RWPE2 (cell line): Measurements from ENCODE around the gene PEX6.

Source experiments
- ATAC-seq: fragments of 200-7000 bp; cut with Tn5 transposase; 3 replicates; pipeline ENCODE4 v1.9.1; 2021; ENCODE audit warnings: low read depth
- DNase-seq: peaks from one replicate; pipeline ENCODE4 v3.0.0-alpha.2; 2020; ENCODE audit warnings: low spot score
- H3K27ac ChIP-seq: fragments of 450-650 bp; 2 replicates; pipeline ENCODE4 v1.5.1; 2017; ENCODE audit warnings: mild to moderate bottlenecking; ENCODE audit not compliant: poor library complexity, severe bottlenecking
- H3K27me3 ChIP-seq: fragments of 250-450 bp; sonication (Bioruptor Pico); 2 replicates; pipeline ENCODE4 v1.5.1; 2021; ENCODE audit warnings: mild to moderate bottlenecking, moderate library complexity; ENCODE audit not compliant: insufficient read depth, poor library complexity, severe bottlenecking
- H3K36me3 ChIP-seq: fragments of 250-450 bp; sonication (Bioruptor Pico); 2 replicates; pipeline ENCODE4 v1.5.1; 2020; ENCODE audit warnings: low read depth, mild to moderate bottlenecking, moderate library complexity
- H3K4me1 ChIP-seq: fragments of 250-450 bp; sonication (Bioruptor Pico); 2 replicates; pipeline ENCODE4 v1.5.1; 2021; ENCODE audit warnings: mild to moderate bottlenecking, moderate library complexity; ENCODE audit not compliant: insufficient read depth, poor library complexity, severe bottlenecking
- H3K4me3 ChIP-seq: fragments of 250-450 bp; sonication (Bioruptor Pico); 2 replicates; pipeline ENCODE4 v1.5.1; 2021; ENCODE audit warnings: mild to moderate bottlenecking, moderate library complexity; ENCODE audit not compliant: severe bottlenecking
- H3K9me3 ChIP-seq: fragments of 250-450 bp; sonication (Bioruptor Pico); 2 replicates; pipeline ENCODE4 v1.5.1; 2021; ENCODE audit warnings: mild to moderate bottlenecking, moderate library complexity; ENCODE audit not compliant: severe bottlenecking
- TF ChIP-seq, protein P1 (sequence below): fragments of 450-650 bp; IDR thresholded peaks from one replicate; pipeline ENCODE4 v1.5.1; 2017; ENCODE audit warnings: mild to moderate bottlenecking, moderate library complexity; ENCODE audit not compliant: poor library complexity, severe bottlenecking

The PEX6 gene

DNA sequence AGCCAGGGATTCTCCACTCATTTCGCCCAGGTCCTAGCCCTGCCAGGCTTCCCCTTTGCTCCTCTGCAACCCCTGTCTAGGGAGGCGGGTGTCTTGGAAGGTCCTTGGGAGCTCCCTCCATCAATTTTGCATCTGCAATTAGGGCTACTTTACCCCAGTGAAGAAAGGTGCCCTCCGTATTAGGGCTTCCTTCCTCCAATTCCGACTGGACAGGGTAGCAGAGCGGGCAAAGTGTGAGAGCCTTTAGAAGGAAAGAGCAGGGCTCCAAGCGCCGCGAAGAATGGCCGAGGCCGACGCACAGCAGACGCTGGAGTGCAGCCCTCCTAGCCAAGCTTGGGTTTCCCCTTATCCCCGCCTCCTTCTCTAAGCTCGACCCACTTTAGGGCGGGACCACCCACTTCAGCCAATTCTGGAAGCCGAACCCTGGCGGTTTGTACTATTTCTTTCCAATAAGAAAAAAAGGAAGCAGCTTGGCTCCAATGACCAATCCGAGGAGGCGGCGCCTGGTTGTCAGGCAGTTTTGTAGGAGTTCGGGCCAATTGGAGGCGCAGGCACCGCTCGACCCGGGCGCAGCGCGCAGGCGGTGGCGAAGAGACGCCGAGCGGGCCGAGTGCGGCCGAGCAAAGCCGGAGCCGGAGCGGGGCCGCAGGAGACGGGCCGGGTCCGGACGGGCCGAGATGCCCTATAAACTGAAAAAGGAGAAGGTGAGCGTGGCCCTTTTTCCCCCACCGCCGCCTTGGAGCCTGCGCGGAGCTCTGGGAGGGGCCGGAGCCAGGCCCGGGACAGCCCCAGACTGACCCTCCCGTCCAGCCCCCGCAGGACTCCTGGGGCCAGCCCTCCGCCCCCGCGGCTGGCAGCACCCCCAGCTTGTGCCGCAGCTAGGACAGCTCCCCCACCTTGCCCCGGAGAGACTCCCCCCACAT, 5.3 kb upstream of the PEX6 start, which contains the start of gene PPP2R5D:
TSS of gene PPP2R5D (plus strand) at position 570 of the 923 bp plus-strand sequence. CDS start at position 678, 108 bp downstream.
- H3K27ac ChIP-seq, result peak within 1 kb of the TSS; percentile 23
- no peaks in the 10 kb centered on the region for H3K9me3 ChIP-seq
- no peaks in the 10 kb centered on the region for H3K27me3 ChIP-seq
- ATAC-seq (peak; percentile 94), DNase-seq (peak; percentile 97)
- H3K36me3 ChIP-seq, result peaks cover 13% of the 10 kb centered on the region
- H3K4me3 ChIP-seq, result peak within 1 kb of the TSS; percentile 77
- H3K4me1 ChIP-seq, result peaks cover 4% of the 10 kb centered on the region
- TF ChIP-seq, protein P1, sequence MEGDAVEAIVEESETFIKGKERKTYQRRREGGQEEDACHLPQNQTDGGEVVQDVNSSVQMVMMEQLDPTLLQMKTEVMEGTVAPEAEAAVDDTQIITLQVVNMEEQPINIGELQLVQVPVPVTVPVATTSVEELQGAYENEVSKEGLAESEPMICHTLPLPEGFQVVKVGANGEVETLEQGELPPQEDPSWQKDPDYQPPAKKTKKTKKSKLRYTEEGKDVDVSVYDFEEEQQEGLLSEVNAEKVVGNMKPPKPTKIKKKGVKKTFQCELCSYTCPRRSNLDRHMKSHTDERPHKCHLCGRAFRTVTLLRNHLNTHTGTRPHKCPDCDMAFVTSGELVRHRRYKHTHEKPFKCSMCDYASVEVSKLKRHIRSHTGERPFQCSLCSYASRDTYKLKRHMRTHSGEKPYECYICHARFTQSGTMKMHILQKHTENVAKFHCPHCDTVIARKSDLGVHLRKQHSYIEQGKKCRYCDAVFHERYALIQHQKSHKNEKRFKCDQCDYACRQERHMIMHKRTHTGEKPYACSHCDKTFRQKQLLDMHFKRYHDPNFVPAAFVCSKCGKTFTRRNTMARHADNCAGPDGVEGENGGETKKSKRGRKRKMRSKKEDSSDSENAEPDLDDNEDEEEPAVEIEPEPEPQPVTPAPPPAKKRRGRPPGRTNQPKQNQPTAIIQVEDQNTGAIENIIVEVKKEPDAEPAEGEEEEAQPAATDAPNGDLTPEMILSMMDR, result no peak

DNA sequence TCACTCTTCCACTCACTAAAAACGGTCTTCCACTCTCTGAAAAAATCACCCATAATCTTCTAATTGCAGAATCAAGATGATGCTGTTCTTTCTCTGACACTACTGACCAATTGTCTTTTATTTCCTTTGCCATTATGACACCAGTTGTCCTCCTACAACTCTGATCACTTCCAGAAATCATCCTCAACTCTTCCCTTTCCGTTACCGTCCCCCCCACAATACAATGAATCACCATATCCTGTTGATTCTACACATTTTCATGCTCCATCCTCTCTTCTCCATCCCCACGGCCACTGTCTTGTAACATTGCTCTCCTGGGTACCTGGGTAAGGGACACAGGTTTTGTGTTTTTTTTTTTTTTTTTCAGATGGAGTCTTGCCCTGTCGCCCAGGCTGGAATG, 2.9 kb upstream of the PEX6 start:
- ATAC-seq (no peak), DNase-seq (no peak)
- no peaks in the 10 kb centered on the region for H3K27me3 ChIP-seq
- peaks cover 7% of the 10 kb centered on the region for H3K4me1 ChIP-seq
- no peaks in the 10 kb centered on the region; the same call in 1 of the 2 replicates for H3K36me3 ChIP-seq
- H3K4me3 ChIP-seq, result no peak overlapping the region
- TF ChIP-seq, protein P1, result no peak
- no peak overlapping the region for H3K27ac ChIP-seq
- H3K9me3 ChIP-seq, result no peaks in the 10 kb centered on the region

DNA sequence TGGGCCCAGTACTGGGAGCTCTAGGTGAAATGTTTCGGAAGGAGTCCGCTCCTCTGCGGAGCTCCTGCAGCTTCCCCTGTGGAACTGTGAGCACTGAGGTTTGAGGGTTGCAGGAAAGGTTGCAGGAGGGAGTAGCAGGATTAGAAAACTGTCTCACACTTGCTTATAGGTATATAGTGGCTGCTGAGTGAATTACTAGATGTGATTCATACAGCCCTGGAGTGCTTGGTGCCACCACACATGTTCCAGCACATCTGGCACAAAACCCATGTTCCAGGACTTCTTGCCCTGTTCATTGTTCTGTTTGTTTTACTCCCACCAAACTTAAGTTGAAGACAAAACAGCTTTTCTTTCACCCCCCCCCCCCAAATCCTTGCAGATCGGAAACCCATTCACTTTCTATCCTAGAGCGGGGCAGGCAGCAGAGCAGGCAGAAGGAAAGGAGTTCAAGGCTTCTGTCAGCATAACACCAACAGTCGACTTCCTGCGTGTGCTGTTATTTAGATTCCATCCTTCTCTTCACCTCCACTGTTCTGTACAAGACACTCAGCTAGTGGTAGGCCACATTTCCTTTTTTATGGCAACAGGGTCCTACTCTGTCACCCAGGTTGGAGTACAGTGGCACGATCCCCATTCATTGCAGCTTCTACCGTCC, 669 bp upstream of the PEX6 start:
- H3K36me3 ChIP-seq, result no peaks in the 10 kb centered on the region; the same call in 1 of the 2 replicates
- ATAC-seq (peak; percentile 32), DNase-seq (no peak)
- peak overlapping the region; percentile 84 for H3K4me3 ChIP-seq
- no peaks in the 10 kb centered on the region for H3K27me3 ChIP-seq
- H3K27ac ChIP-seq, result peak overlapping the region; percentile 69
- no peaks in the 10 kb centered on the region for H3K9me3 ChIP-seq
- TF ChIP-seq, protein P1, result no peak
- peaks cover 2% of the 10 kb centered on the region for H3K4me1 ChIP-seq

DNA sequence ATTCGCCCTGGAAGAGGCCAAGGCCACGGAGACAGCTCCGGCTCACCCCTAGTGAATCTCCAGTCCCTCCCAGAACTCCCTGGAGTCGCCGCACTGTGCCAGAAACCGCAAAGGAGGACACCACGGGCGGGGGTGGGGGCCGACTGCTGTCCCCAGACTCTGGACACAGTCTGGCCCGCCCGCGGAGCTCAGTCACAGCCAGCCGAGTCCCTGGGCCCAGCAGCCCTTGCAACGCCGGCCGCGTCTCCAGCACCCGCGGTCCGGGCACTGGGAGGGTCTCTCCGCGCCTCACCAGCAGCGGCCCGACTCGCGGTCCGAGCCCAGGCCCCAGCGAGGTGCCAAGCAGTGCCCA, 518 bp downstream of the PEX6 start:
- Histone ChIP-seq H3K27me3 (no peaks in the 10 kb centered on the region), H3K27ac (peak overlapping the region; percentile 69), H3K9me3 (no peaks in the 10 kb centered on the region), H3K4me3 (peak overlapping the region; percentile 84), H3K36me3 (no peaks in the 10 kb centered on the region; the same call in 1 of the 2 replicates), H3K4me1 (peaks cover 2% of the 10 kb centered on the region)
- no peak for DNase-seq
- ATAC-seq, result no peak; the same call in 2 of the 3 replicates
- TF ChIP-seq, protein P1, result no peak
